Smooth muscle cell of the pulmonary artery (primary cell): ENCODE results near the gene CCNL2. TPM values are rescaled to one million over a fixed set of nuclear protein-coding genes. Genes with fewer than 3 reads are reported as not detected.

ENCODE experiments used
- total RNA-seq: library from RNA; depleted of rRNA; stranded (reverse); fragments of >200 nt; gene quantifications from 2 replicates; pipeline ENCODE4 v1.2.3, GENCODE V29; 2014

CCNL2 gene
- total RNA-seq, result 125 and 214 TPM in 2 replicates

GRCh38 chr1:1399187-1399871, at the start of gene CCNL2:
CCNL2 (minus strand) TSS chr1:1399335; CDS start chr1:1399306, 29 bp downstream.

GRCh38 chr1:1435106-1435903, 36.2 kb upstream of the CCNL2 start, which contains the start of gene VWA1:
VWA1 (plus strand) TSS chr1:1435690; CDS start chr1:1435749, 59 bp downstream.

GRCh38 chr1:1421147-1421906, 22.2 kb upstream of the CCNL2 start, which contains the start of gene ANKRD65:
ANKRD65 (minus strand) TSS chr1:1421276; CDS start chr1:1421005, 271 bp downstream.

GRCh38 chr1:1406821-1407635, 7.9 kb upstream of the CCNL2 start, which contains the start of gene MRPL20:
MRPL20 (minus strand) TSS chr1:1407293; CDS start chr1:1407217, 76 bp downstream.

GRCh38 chr1:1374929-1375662, 24.0 kb downstream of the CCNL2 start, which contains the start of gene AURKAIP1:
AURKAIP1 (minus strand) TSS chr1:1375207; CDS start chr1:1374756, 451 bp downstream.

GRCh38 chr1:1358433-1359271, 40.5 kb downstream of the CCNL2 start, which contains the start of gene MXRA8:
MXRA8 (minus strand) TSS chr1:1358555; CDS start chr1:1358504, 51 bp downstream.

GRCh38 chr1:1349256-1350012, 49.7 kb downstream of the CCNL2 start, which contains the start of gene DVL1:
DVL1 (minus strand) TSS chr1:1349418; CDS start chr1:1349065, 353 bp downstream.

Other genes starting within 250 kb of the CCNL2 start
- gene TTLL10, start 225.5 kb downstream of the CCNL2 start, total RNA-seq, result not detected in 2 replicates
- not detected in 2 replicates for gene TNFRSF18, start 192.7 kb downstream of the CCNL2 start, total RNA-seq
- gene TNFRSF4, start 185.2 kb downstream of the CCNL2 start, total RNA-seq, result 0.17 TPM in 1 of 2 replicates, not detected in the other
- gene SDF4, start 167.3 kb downstream of the CCNL2 start, total RNA-seq, result 214 and 261 TPM in 2 replicates
- gene B3GALT6, start 167.1 kb downstream of the CCNL2 start, total RNA-seq, result 28.5 and 35.7 TPM in 2 replicates
- gene C1QTNF12, start 152.6 kb downstream of the CCNL2 start, total RNA-seq, result 0.91 and 2.2 TPM in 2 replicates
- gene UBE2J2, start 125.5 kb downstream of the CCNL2 start, total RNA-seq, result 37.5 and 37.7 TPM in 2 replicates
- gene SCNN1D, start 118.9 kb downstream of the CCNL2 start, total RNA-seq, result 1.2 and 2.0 TPM in 2 replicates
- gene ACAP3, start 91.4 kb downstream of the CCNL2 start, total RNA-seq, result 37.3 and 39.8 TPM in 2 replicates
- 13.4 and 15.7 TPM in 2 replicates for gene PUSL1, start 90.7 kb downstream of the CCNL2 start, total RNA-seq
- 50.6 and 66.8 TPM in 2 replicates for gene INTS11, start 74.7 kb downstream of the CCNL2 start, total RNA-seq
- gene CPTP, start 74.5 kb downstream of the CCNL2 start, total RNA-seq, result 14.2 and 14.7 TPM in 2 replicates
- 0.23 and 0.26 TPM in 2 replicates for gene TAS1R3, start 68.1 kb downstream of the CCNL2 start, total RNA-seq
- gene DVL1, start 49.9 kb downstream of the CCNL2 start, total RNA-seq, result 85.9 and 151 TPM in 2 replicates
- 247 and 264 TPM in 2 replicates for gene MXRA8, start 40.8 kb downstream of the CCNL2 start, total RNA-seq
- gene AURKAIP1, start 24.1 kb downstream of the CCNL2 start, total RNA-seq, result 55.5 and 57.1 TPM in 2 replicates
- gene MRPL20, start 8.0 kb upstream of the CCNL2 start, total RNA-seq, result 66.3 and 70.6 TPM in 2 replicates
- gene ANKRD65, start 21.9 kb upstream of the CCNL2 start, total RNA-seq, result 0.17 and 0.39 TPM in 2 replicates
- 8.8 and 9.8 TPM in 2 replicates for gene VWA1, start 36.4 kb upstream of the CCNL2 start, total RNA-seq
- 0.40 TPM in 1 of 2 replicates, not detected in the other for gene ATAD3C, start 50.4 kb upstream of the CCNL2 start, total RNA-seq
- 5.7 and 21.3 TPM in 2 replicates for gene ATAD3B, start 72.4 kb upstream of the CCNL2 start, total RNA-seq
- 21.6 and 36.7 TPM in 2 replicates for gene ATAD3A, start 112.8 kb upstream of the CCNL2 start, total RNA-seq
- 4.0 and 4.6 TPM in 2 replicates for gene TMEM240, start 141.3 kb upstream of the CCNL2 start, total RNA-seq
- 65.1 and 76.9 TPM in 2 replicates for gene SSU72, start 175.5 kb upstream of the CCNL2 start, total RNA-seq
- 3.6 and 8.2 TPM in 2 replicates for gene FNDC10, start 200.8 kb upstream of the CCNL2 start, total RNA-seq
- 80.4 and 99.3 TPM in 2 replicates for gene MIB2, start 216.2 kb upstream of the CCNL2 start, total RNA-seq
- gene MMP23B, start 232.8 kb upstream of the CCNL2 start, total RNA-seq, result 3.8 and 8.2 TPM in 2 replicates